ENCODE data around the gene PLPP3. TPM values are rescaled to one million over a fixed set of nuclear protein-coding genes. Genes with fewer than 3 reads are reported as not detected.

PLPP3 gene
- total and polyA plus RNA-seq, 3 donors from 2014 or later = 41.5 to 103 (median 82.0) TPM

GRCh38 chr1:56572334-56573050, 6.9 kb downstream of the PLPP3 start:
- 48 to 53% methylated on average over 4 of the region's 4 CpGs for WGBS, 2 donors
- DNase-seq = no peak
- intact Hi-C loops (cut with DNase I; ENCODE audit: low total_unique reads) = no loop called here
- Histone ChIP-seq H3K4me1 (peaks cover 13% of the 10 kb centered on the region), H3K27me3 (no peaks in the 10 kb centered on the region), H3K36me3 (ENCODE audit: low read depth, missing control alignments) (no peaks in the 10 kb centered on the region), H3K9me3 (no peaks in the 10 kb centered on the region), H3K4me3 (no peak overlapping the region), H3K27ac (peak overlapping the region in 1 of 2 donors; percentile 4)
- TF ChIP-seq CTCF (IDR thresholded peaks at IDR 0.05) (no peak), POLR2A (IDR thresholded peaks at IDR 0.05) (no peak)

GRCh38 chr1:56571448-56571847, 7.9 kb downstream of the PLPP3 start:
- H3K4me1 ChIP-seq = peaks cover 13% of the 10 kb centered on the region
- H3K27me3 ChIP-seq = no peaks in the 10 kb centered on the region
- 57 to 59% methylated on average over 1 of the region's 1 CpG for WGBS, 2 donors
- no peak overlapping the region for H3K4me3 ChIP-seq
- no peaks in the 10 kb centered on the region for H3K9me3 ChIP-seq
- H3K36me3 ChIP-seq (ENCODE audit: low read depth, missing control alignments) = no peaks in the 10 kb centered on the region
- TF ChIP-seq CTCF (IDR thresholded peaks at IDR 0.05) = no peak
- DNase-seq = no peak
- intact Hi-C loops (cut with DNase I; ENCODE audit: low total_unique reads) = no loop called here
- no peak overlapping the region for H3K27ac ChIP-seq

- 64 to 67% methylated on average over 5 of the region's 5 CpGs for WGBS, 2 donors
- DNase-seq = no peak
- H3K4me1 ChIP-seq = peaks cover 13% of the 10 kb centered on the region
Observed at GRCh38 chr1:56570924-56571372, 8.4 kb downstream of the PLPP3 start.

GRCh38 chr1:56569661-56570060, 9.7 kb downstream of the PLPP3 start:
- Histone ChIP-seq H3K4me3 (no peak overlapping the region), H3K36me3 (ENCODE audit: low read depth, missing control alignments) (no peaks in the 10 kb centered on the region), H3K27me3 (no peaks in the 10 kb centered on the region), H3K4me1 (peaks cover 11% of the 10 kb centered on the region), H3K27ac (no peak overlapping the region), H3K9me3 (no peaks in the 10 kb centered on the region)
- TF ChIP-seq CTCF (IDR thresholded peaks at IDR 0.05) (no peak), POLR2A (IDR thresholded peaks at IDR 0.05) (no peak)
- DNase-seq = no peak
- 69 to 75% methylated on average over 1 of the region's 1 CpG for WGBS, 2 donors
- intact Hi-C loops (cut with DNase I; ENCODE audit: low total_unique reads) = no loop called here

More at GRCh38 chr1:56570924-56571372, 8.4 kb downstream of the PLPP3 start:
- Histone ChIP-seq H3K36me3 (ENCODE audit: low read depth, missing control alignments) (no peaks in the 10 kb centered on the region), H3K27me3 (no peaks in the 10 kb centered on the region), H3K4me3 (no peak overlapping the region), H3K9me3 (no peaks in the 10 kb centered on the region), H3K27ac (no peak overlapping the region)
- intact Hi-C loops (cut with DNase I; ENCODE audit: low total_unique reads) = no loop called here
- no peak for TF ChIP-seq CTCF (IDR thresholded peaks at IDR 0.05)
- no peak for TF ChIP-seq POLR2A (IDR thresholded peaks at IDR 0.05)

GRCh38 chr1:56566994-56567393, 12.4 kb downstream of the PLPP3 start:
- Histone ChIP-seq H3K9me3 (no peaks in the 10 kb centered on the region), H3K4me1 (peaks cover 7% of the 10 kb centered on the region), H3K4me3 (no peak overlapping the region), H3K36me3 (ENCODE audit: low read depth, missing control alignments) (no peaks in the 10 kb centered on the region), H3K27ac (no peak overlapping the region), H3K27me3 (no peaks in the 10 kb centered on the region)
- intact Hi-C loops (cut with DNase I; ENCODE audit: low total_unique reads) = no loop called here
- TF ChIP-seq CTCF (IDR thresholded peaks at IDR 0.05) (no peak), POLR2A (IDR thresholded peaks at IDR 0.05) (no peak)
- DNase-seq = no peak
- 76 to 79% methylated on average over 5 of the region's 5 CpGs for whole genome bisulfite sequencing, 2 donors

Measured in testis (tissue), 3 donors.